ENCODE measurements around the gene APPL2. TPM values are rescaled to one million over a fixed set of nuclear protein-coding genes. Genes with fewer than 3 reads are reported as not detected.

The APPL2 gene
- polyA plus RNA-seq (2011; rRNA removed) (58.4 and 59.4 TPM in 2 replicates), polyA minus RNA-seq (2011; rRNA and poly(A)+ RNA removed) (49.2 and 55.9 TPM in 2 replicates)

GRCh38 chr12:105235732-105236476 lies at the start of gene APPL2:
Gene APPL2 (minus strand): TSS chr12:105236174. CDS start chr12:105236012, 162 bp downstream.
- peaks cover 2% of the 10 kb centered on the region; the same call in 1 of the 2 replicates for H3K36me3 ChIP-seq (ENCODE audit: control insufficient read depth, insufficient read depth, low read length)
- no peak for TF ChIP-seq CTCF (IDR thresholded peaks at IDR 0.05; ENCODE audit: insufficient read depth, low read depth, low read length)
- ChIA-PET CTCF (interaction anchor here (0.9 to 2.7 kb wide), 8 partner anchors 9 to 148 kb away, joined by 3 to 8 read pairs (median 4); no protein-coding TSS in a partner anchor), POLR2A (interaction anchor here (1.1 kb wide), 1 partner anchor 18 kb away, joined by 6 read pairs; no protein-coding TSS in a partner anchor)
- H3K4me3 ChIP-seq (ENCODE audit: low read depth, low read length) = peak within 1 kb of the TSS; percentile 82
- H3K27me3 ChIP-seq (ENCODE audit: control insufficient read depth, insufficient read depth, low read length) = no peaks in the 10 kb centered on the region
- no peak for DNase-seq (ENCODE audit: low read depth)

GRCh38 chr12:105285378-105285777 lies 49.4 kb upstream of the APPL2 start:
- no peak for TF ChIP-seq CTCF (IDR thresholded peaks at IDR 0.05; ENCODE audit: insufficient read depth, low read depth, low read length)
- H3K27me3 ChIP-seq (ENCODE audit: control insufficient read depth, insufficient read depth, low read length) = no peaks in the 10 kb centered on the region
- CTCF ChIA-PET = interaction anchor here (1.6 kb wide), 1 partner anchor 12 kb away, joined by 4 read pairs; no protein-coding TSS in a partner anchor
- POLR2A ChIA-PET = no interaction called here
- H3K4me3 ChIP-seq (ENCODE audit: low read depth, low read length) = no peak overlapping the region
- H3K36me3 ChIP-seq (ENCODE audit: control insufficient read depth, insufficient read depth, low read length) = no peaks in the 10 kb centered on the region
- DNase-seq (ENCODE audit: low read depth) = no peak

- TF ChIP-seq CTCF (IDR thresholded peaks at IDR 0.05; ENCODE audit: insufficient read depth, low read depth, low read length) = no peak
- DNase-seq (ENCODE audit: low read depth) = no peak
- ChIA-PET POLR2A (no interaction called here), CTCF (interaction anchor here (0.9 kb wide), 1 partner anchor 25 kb away, joined by 3 read pairs; no protein-coding TSS in a partner anchor)
- Histone ChIP-seq H3K4me3 (ENCODE audit: low read depth, low read length) (no peak overlapping the region), H3K27me3 (ENCODE audit: control insufficient read depth, insufficient read depth, low read length) (no peaks in the 10 kb centered on the region), H3K36me3 (ENCODE audit: control insufficient read depth, insufficient read depth, low read length) (no peaks in the 10 kb centered on the region)
Measured at GRCh38 chr12:105281694-105282049, 45.7 kb upstream of the APPL2 start.

- ChIA-PET CTCF (interaction anchor here (0.9 kb wide), 1 partner anchor 25 kb away, joined by 3 read pairs; no protein-coding TSS in a partner anchor), POLR2A (no interaction called here)
- TF ChIP-seq CTCF (IDR thresholded peaks at IDR 0.05; ENCODE audit: insufficient read depth, low read depth, low read length) = no peak
- DNase-seq (ENCODE audit: low read depth) = no peak
- no peak overlapping the region for H3K4me3 ChIP-seq (ENCODE audit: low read depth, low read length)
- H3K36me3 ChIP-seq (ENCODE audit: control insufficient read depth, insufficient read depth, low read length) = no peaks in the 10 kb centered on the region
- no peaks in the 10 kb centered on the region for H3K27me3 ChIP-seq (ENCODE audit: control insufficient read depth, insufficient read depth, low read length)
Measured at GRCh38 chr12:105280966-105281693, 45.2 kb upstream of the APPL2 start.

- POLR2A ChIA-PET = no interaction called here
- Histone ChIP-seq H3K4me3 (ENCODE audit: low read depth, low read length) (no peak overlapping the region), H3K36me3 (ENCODE audit: control insufficient read depth, insufficient read depth, low read length) (no peaks in the 10 kb centered on the region), H3K27me3 (ENCODE audit: control insufficient read depth, insufficient read depth, low read length) (no peaks in the 10 kb centered on the region)
- DNase-seq (ENCODE audit: low read depth) = no peak
- CTCF ChIA-PET = interaction anchor here (0.6 to 1.0 kb wide), 3 partner anchors 13 to 104 kb away, joined by 4 to 7 read pairs (median 5); no protein-coding TSS in a partner anchor
- peak; percentile 60 for TF ChIP-seq CTCF (IDR thresholded peaks at IDR 0.05; ENCODE audit: insufficient read depth, low read depth, low read length)
Measured at GRCh38 chr12:105279460-105280056, 43.6 kb upstream of the APPL2 start.
